Bronchial epithelial cell (primary cell): ENCODE measurements around the gene DNAH1. TPM values are rescaled to one million over a fixed set of nuclear protein-coding genes. Genes with fewer than 3 reads are reported as not detected.
A peak's percentile ranks its signal among the peaks of the same experiment; 100 is the strongest.

ENCODE experiments used
- DNase-seq: peaks from one replicate; pipeline ENCODE4 v3.0.0-alpha.2; 2010; ENCODE audit warnings: low read depth
- FAIRE-seq: peaks from 2 replicates; lab custom pipeline; 2011; peaks lifted over from hg19 to GRCh38; lab: Jason Lieb, UNC
- H3K27me3 ChIP-seq: 2 replicates; pipeline ENCODE4 v1.5.1; 2011; ENCODE audit warnings: low read length; ENCODE audit not compliant: control insufficient read depth, insufficient read depth
- H3K36me3 ChIP-seq: 2 replicates; pipeline ENCODE4 v1.5.1; 2011; ENCODE audit warnings: low read length; ENCODE audit not compliant: control insufficient read depth, insufficient read depth
- H3K4me3 ChIP-seq: 2 replicates; pipeline ENCODE4 v1.5.1; 2011; ENCODE audit warnings: mild to moderate bottlenecking, low read depth, low read length, control low read depth
- total RNA-seq: library from RNA; depleted of rRNA; stranded (reverse); fragments of >200 nt; gene quantifications from 2 replicates; pipeline ENCODE4 v1.2.1, GENCODE V29; 2014
- TF ChIP-seq, protein P1 (sequence below): IDR thresholded peaks from 2 replicates; pipeline ENCODE4 v1.5.1; 2011; ENCODE audit warnings: mild to moderate bottlenecking, moderate library complexity, low read length, control low read depth, inconsistent platforms; ENCODE audit not compliant: insufficient read depth, severe bottlenecking

Gene DNAH1
- total RNA-seq, 1 donor from 2014 or later: 0.79 TPM

DNA sequence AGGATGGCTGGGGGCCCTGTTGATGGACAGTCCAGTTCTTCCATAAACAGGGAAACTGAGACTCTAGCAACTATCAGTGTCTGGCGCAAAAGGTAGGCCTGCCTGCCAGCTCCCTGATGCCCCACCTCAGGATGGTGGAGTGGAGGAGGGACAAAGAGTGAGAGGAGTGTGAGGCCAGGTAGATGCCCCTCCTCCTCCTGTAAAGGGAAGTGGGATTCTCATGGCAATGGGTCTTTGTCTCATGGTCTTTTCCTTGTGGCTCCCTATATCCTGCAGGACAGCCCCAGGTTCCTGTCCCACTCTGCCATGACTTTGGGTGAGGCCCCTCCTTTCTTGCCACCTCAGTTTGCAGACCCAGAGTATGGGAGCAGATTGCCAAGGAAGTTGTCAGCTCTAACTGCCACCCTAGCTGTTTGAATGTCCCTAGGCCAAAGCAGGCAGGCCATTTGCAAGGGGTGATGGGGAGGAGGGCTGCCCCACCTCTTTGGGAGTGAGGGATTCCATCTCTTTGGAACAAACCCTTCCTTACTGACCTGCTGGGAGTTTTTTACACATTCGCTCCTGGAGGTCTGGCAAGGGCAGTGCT is 2.8 kb upstream of the DNAH1 start:
- Histone ChIP-seq H3K27me3 (no peaks in the 10 kb centered on the region), H3K4me3 (no peak overlapping the region), H3K36me3 (no peaks in the 10 kb centered on the region)
- FAIRE-seq (no peak), DNase-seq (no peak)
- TF ChIP-seq, protein P1, sequence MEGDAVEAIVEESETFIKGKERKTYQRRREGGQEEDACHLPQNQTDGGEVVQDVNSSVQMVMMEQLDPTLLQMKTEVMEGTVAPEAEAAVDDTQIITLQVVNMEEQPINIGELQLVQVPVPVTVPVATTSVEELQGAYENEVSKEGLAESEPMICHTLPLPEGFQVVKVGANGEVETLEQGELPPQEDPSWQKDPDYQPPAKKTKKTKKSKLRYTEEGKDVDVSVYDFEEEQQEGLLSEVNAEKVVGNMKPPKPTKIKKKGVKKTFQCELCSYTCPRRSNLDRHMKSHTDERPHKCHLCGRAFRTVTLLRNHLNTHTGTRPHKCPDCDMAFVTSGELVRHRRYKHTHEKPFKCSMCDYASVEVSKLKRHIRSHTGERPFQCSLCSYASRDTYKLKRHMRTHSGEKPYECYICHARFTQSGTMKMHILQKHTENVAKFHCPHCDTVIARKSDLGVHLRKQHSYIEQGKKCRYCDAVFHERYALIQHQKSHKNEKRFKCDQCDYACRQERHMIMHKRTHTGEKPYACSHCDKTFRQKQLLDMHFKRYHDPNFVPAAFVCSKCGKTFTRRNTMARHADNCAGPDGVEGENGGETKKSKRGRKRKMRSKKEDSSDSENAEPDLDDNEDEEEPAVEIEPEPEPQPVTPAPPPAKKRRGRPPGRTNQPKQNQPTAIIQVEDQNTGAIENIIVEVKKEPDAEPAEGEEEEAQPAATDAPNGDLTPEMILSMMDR: no peak

- H3K27me3 ChIP-seq: no peaks in the 10 kb centered on the region
- no peak for FAIRE-seq
- DNase-seq: peak; percentile 38
Observed at GRCh38 chr3:52313774-52314188, 2.3 kb upstream of the DNAH1 start.

DNA sequence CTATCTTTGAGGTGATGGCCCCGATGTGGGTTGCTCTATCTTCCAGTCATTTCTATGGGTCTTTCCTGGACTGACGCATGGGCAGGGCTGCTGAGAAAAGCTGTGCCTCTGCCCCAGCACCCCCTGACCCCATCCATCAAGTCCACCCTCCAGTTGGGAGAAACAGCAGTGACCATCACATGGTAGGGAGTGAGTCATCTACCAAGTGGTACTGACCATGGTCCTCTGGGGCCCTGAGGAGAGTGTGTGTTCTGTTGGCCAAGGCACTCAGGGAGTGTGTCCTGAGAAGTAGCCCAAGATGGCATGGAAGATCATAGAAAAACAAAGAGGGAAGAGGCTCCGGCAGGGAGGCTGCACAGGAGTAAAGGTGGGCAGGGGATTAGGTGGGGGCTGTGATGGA is 1.6 kb upstream of the DNAH1 start:
- Histone ChIP-seq H3K4me3 (no peak overlapping the region), H3K27me3 (no peaks in the 10 kb centered on the region), H3K36me3 (no peaks in the 10 kb centered on the region)
- DNase-seq (no peak), FAIRE-seq (no peak)
- TF ChIP-seq, protein P1: no peak

More at GRCh38 chr3:52313774-52314188, 2.3 kb upstream of the DNAH1 start:
- TF ChIP-seq, protein P1: no peak
- no peak overlapping the region for H3K4me3 ChIP-seq
- no peaks in the 10 kb centered on the region for H3K36me3 ChIP-seq

GRCh38 chr3:52315006-52315405 is 1.1 kb upstream of the DNAH1 start:
- H3K4me3 ChIP-seq: no peak overlapping the region
- DNase-seq (no peak), FAIRE-seq (no peak)
- H3K36me3 ChIP-seq: no peaks in the 10 kb centered on the region
- no peaks in the 10 kb centered on the region for H3K27me3 ChIP-seq
- TF ChIP-seq, protein P1: no peak

DNA sequence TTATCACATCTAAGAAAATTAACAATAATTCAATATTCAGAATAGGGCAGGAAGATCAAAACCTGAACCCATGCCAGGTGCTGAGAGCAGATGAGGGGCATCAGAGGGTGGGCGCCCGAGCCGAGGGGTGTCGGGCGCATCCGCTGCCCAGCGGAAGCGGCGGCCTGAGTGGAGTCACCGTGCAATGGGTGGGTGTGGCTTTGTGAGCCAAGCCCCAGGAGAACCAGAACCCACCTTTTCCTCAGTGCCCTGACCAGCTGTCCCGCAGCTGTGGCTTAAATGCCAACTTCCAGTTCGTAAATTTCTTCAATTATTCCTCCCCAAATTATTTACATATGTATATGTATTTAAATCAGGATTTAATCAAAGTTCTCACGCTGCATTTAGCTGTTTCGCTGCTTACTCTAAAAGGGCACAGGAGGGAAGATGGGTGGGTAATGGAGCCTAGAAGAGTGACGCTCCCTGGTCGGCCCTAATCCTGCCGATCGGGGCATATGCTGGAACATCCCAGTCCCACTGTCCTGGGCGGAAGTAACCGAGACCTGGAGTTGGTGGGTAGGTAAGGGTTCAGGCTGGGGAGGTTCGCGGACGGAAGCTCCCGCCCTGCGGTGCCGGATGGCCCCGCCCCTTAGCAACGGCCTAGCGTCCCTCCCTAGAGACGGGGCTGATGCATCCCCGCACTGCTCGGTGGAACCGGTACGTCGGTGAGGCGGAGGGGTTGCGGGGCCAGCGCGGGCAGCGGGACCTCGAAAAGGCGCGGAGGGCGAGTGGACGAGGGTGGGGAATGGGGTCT is 1.3 kb downstream of the DNAH1 start:
- TF ChIP-seq, protein P1: no peak
- H3K27me3 ChIP-seq: no peaks in the 10 kb centered on the region
- DNase-seq: peak; percentile 68
- peak overlapping the region; percentile 27 for H3K4me3 ChIP-seq
- H3K36me3 ChIP-seq: no peaks in the 10 kb centered on the region
- no peak for FAIRE-seq
